Medulla oblongata (tissue), 1 donor: ENCODE measurements around the gene OR52W1.
"Not testable (repeated sequence)": the region's sequence is repeated elsewhere in the genome, so short reads cannot be mapped to it uniquely, and the experiment has no call there.

Experiments used
- DNase-seq: peaks from one replicate; pipeline ENCODE4 v3.0.0-alpha.2; 2015; ENCODE audit errors: extremely low spot score

The OR52W1 gene

GRCh38 chr11:6217722-6218121, 18.7 kb downstream of the OR52W1 start:
- no peak for DNase-seq

GRCh38 chr11:6219359-6219758, 20.3 kb downstream of the OR52W1 start:
- DNase-seq, result no peak

- no peak for DNase-seq
Observed at GRCh38 chr11:6223854-6224253, 24.8 kb downstream of the OR52W1 start.

- no peak for DNase-seq
Observed at GRCh38 chr11:6224421-6224820, 25.4 kb downstream of the OR52W1 start.

- no peak for DNase-seq
Observed at GRCh38 chr11:6225024-6225423, 26.0 kb downstream of the OR52W1 start.

- DNase-seq, result no peak
Observed at GRCh38 chr11:6225896-6226295, 26.9 kb downstream of the OR52W1 start.

- no peak for DNase-seq
Observed at GRCh38 chr11:6228520-6228919, 29.5 kb downstream of the OR52W1 start.

DNA sequence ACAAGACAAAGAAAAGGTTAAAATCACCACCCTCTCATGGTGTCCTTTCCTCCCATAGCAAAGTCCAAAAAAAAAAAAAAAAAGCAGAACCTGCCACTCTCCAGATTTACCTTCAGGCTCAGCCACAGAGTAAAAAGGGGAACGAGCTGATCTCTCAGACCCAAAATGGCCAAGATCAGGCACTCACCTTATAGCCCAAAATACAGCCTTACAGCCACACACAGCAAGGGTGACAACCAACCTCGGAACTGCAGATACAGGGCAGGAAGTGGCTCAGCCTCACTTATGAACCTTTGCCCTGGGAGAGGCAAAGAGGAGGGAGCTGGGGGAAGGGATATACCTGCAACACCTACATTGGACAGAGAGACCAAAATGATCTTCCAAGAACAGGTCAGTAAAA, 30.9 kb downstream of the OR52W1 start:
- no peak for DNase-seq

DNA sequence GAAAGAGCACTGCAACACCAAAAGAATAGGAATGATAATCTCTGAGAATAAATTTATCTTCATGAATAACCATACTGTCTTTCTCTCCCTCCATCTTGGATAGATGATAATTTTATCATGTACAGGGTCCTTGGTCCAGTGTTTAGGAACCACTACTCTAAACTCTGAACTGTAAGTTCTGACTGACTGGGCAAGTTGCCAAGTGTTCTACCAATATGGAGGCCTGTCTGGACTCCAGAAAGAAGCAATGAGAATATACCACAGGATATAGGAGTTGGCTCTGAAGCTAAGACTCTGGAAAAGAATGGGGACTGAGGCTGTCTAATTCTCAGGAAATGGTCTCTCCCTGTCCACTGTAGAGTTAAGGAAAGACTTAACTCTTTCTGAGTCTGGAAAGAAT, 33.9 kb downstream of the OR52W1 start:
- no peak for DNase-seq

DNA sequence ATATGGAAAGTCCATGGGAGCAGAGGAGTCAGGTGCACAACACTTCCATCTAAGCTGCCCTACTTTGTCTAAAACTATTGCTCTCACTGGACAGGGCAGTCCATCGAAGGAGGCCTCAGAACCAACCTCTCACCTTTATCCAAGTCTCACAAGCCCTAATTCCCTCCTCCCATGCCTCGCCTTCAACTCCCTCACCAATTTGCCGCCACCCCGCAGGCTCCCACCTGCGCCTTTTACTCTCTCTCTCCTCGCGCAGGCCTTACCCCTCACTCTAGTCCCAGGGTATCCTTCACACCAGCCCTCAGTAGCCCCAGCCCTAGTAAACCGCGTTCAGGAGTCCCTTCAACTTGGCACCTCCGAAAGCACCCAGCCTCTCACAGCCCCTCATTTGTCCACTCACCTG, 35.0 kb downstream of the OR52W1 start:
- no peak for DNase-seq

- peak; percentile 99 for DNase-seq
Observed at GRCh38 chr11:6234387-6235107, 35.5 kb downstream of the OR52W1 start, which contains the start of gene FHIP1B. Gene FHIP1B, minus strand, starts transcription at chr11:6234636. Its CDS starts 10,120 bp downstream, at chr11:6224516.

DNA sequence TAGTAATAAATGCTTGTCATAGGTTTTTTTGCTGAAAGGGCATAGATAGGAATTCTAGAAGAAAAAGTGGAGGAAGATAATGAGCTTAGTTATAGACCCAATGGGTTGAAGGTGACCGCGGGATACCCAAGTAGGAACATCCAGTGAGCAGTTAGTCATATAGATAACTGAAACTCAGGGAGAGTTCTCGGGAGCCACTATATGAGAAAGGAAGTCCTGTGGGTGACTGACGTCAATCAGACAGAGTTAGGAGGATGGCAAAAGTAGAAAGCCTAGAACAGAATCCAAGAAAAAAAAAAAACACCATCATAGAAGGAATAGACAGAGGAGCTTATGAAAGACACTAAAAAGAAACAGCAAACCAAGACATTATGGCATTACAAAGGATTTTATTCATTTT, 38.2 kb downstream of the OR52W1 start:
- no peak for DNase-seq

DNA sequence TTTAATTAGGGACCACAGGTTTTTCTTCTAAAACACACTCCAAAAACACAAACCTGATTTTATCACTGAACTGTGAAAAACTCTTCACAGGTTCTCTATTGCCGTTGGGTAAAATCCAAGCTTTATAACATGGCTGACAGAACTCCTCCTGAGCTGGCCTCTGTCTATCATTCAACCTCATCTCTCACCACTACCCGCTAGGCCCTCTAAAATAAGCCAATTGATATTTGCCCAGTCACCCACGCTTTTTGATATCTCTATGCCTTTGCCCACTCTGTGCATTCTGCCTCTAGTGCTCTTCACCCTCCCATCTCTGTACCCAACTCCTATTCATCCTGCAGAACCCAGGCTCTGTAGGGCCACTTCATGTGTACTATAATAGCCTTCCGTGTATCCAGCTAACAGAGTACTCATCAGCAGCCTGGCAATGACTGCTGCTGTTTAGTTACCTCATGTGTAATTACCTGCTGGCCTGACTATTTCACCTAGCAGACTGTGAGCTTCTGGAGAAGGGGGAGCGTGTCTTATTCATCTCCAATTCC, 38.8 kb downstream of the OR52W1 start:
- DNase-seq, result no peak

DNA sequence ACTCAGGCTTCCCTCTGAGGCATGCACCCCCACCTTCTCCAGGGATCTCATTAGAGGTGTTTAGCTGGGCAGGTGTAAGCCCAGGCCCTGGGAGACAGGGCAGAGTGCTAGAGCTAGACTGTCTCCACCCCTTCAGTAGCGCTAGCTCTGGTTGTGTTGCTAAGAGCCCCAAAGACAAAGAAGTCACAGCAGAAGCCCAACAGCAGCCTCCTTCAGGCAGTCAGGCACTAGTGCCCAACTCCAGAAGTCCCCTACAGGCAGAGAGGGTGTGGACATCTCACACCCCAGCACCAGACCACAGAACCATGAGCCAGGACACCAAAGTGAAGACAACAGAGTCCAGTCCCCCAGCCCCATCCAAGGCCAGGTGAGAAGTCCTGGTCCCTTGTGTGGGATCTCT, 39.9 kb downstream of the OR52W1 start, which contains the start of gene CNGA4:
Gene CNGA4 (plus strand): TSS at position 188 of the 400 bp plus-strand sequence. CDS start 118 bp downstream, at position 306.
- no peak for DNase-seq

DNA sequence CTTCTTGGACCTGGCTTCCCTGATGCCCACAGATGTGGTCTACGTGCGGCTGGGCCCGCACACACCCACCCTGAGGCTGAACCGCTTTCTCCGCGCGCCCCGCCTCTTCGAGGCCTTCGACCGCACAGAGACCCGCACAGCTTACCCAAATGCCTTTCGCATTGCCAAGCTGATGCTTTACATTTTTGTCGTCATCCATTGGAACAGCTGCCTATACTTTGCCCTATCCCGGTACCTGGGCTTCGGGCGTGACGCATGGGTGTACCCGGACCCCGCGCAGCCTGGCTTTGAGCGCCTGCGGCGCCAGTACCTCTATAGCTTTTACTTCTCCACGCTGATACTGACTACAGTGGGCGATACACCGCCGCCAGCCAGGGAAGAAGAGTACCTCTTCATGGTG, 41.1 kb downstream of the OR52W1 start:
- DNase-seq, result no peak

DNA sequence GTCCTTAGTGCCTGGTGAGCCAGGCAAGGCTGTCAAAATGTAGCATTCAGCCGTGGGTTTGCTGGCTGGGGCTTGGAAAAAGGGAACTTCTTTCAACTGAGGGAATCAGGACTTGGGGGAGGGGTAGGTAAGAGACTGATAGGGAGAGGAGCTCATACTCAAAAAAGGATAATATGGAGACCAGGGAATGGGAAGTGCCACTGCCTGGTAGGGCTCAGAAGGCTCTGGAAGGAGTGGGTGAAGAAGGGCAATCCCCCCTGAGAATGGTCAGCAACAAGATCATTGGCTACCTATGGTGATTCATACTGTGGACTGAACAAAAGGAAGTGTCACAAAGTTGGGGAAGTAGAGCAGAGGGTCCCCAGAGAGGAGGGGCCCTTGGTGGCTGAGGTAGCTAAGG, 41.8 kb downstream of the OR52W1 start:
- no peak for DNase-seq

- no peak for DNase-seq
Observed at GRCh38 chr11:6241316-6241715, 42.3 kb downstream of the OR52W1 start.

GRCh38 chr11:6245536-6245935, 46.5 kb downstream of the OR52W1 start:
- DNase-seq, result no peak

DNA sequence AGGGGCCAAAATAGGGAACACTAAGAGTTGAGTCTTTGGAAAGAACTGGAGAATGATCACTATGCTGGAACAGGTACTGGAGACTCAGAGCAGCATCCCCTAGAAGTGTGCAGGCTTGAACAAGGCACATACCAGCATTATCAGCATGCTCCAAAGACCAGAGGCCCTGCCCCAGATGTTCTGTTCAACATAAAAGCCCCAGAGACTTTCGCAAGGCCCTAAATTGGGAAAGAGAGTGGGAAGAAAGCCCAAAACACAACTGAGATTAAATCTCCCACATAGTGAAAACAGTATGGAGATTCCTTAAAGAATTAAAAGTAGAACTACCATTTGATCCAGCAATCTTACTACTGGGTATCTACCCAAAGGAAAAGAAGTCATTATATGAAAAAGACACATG, 49.2 kb downstream of the OR52W1 start:
- DNase-seq, result no peak

GRCh38 chr11:6248897-6249296, 49.9 kb downstream of the OR52W1 start:
- DNase-seq, result not testable (repeated sequence)
